GM12878 (cell line): Measurements from ENCODE around the gene MAPK8IP1. TPM values are rescaled to one million over a fixed set of nuclear protein-coding genes. Genes with fewer than 3 reads are reported as not detected.

Source experiments
- ATAC-seq: fragments of 200-7000 bp; cut with Tn5 transposase; 3 replicates; pipeline ENCODE4 v1.9.1; 2020; ENCODE audit warnings: mild to moderate bottlenecking, moderate library complexity
- Bru-seq: library from RNA; stranded (reverse); fragments of 400-500 nt; gene quantifications from one replicate; lab custom pipeline; 2021; lab: Mats Ljungman, UMichigan
- BruChase-seq, 2 experiments: library from RNA; stranded (reverse); fragments of 400-500 nt; gene quantifications; one replicate each; lab custom pipeline; 2021; lab: Mats Ljungman, UMichigan
- BruUV-seq: library from RNA; stranded (reverse); fragments of 400-500 nt; replicated peaks from 2 replicates; lab custom pipeline; 2021; lab: Mats Ljungman, UMichigan
- CTCF ChIA-PET: fragments of 300-600 bp; sonication (Branson Sonifier 250); formaldehyde crosslinking; extraction: SDS; loops from one replicate; lab custom pipeline; 2021; ENCODE audit warnings: inconsistent platforms; lab: Yijun Ruan, JAX
- POLR2A ChIA-PET: fragments of 350-600 bp; formaldehyde crosslinking; extraction: SDS; loops from one replicate; lab custom pipeline; 2021; ENCODE audit warnings: inconsistent platforms; lab: Charles Lee
- RAD21 ChIA-PET: fragments of 300-600 bp; sonication (Branson Sonifier 250); formaldehyde crosslinking; loops from one replicate; lab custom pipeline; 2023; ENCODE audit warnings: antibody characterized with exemption; ENCODE audit not compliant: unreplicated experiment; lab: Charles Lee
- SMC1A ChIA-PET: fragments of 300-600 bp; sonication (Branson Sonifier 250); formaldehyde crosslinking; loops from one replicate; lab custom pipeline; 2023; ENCODE audit not compliant: unreplicated experiment, uncharacterized antibody; lab: Charles Lee
- DNase-seq: peaks from one replicate; pipeline ENCODE4 v3.0.0-alpha.2; 2011; ENCODE audit warnings: low read depth, low spot score
- FAIRE-seq: peaks from 3 replicates; lab custom pipeline; 2011; peaks lifted over from hg19 to GRCh38; lab: Jason Lieb, UNC
- H2AFZ ChIP-seq: 2 replicates; pipeline ENCODE4 v1.6.0; 2011; ENCODE audit warnings: low read depth, low read length, control low read depth; ENCODE audit not compliant: control insufficient read depth
- H3K27ac ChIP-seq: 2 replicates; pipeline ENCODE4 v1.5.1; 2011; ENCODE audit warnings: control low read depth; ENCODE audit not compliant: control insufficient read depth, insufficient read depth
- H3K27me3 ChIP-seq, 2 experiments: replicated peaks in 1 of 2; 2 replicates each; pipeline versions ENCODE4 v1.6.0 to v1.6.1; 2011; ENCODE audit warnings: low read length in 1 of 2; ENCODE audit not compliant: control insufficient read depth in 2 of 2, insufficient read depth in 2 of 2
- H3K36me3 ChIP-seq, 2 experiments: 2 replicates each; pipeline ENCODE4 v1.5.1; 2011; ENCODE audit warnings: low read length in 1 of 2; ENCODE audit not compliant: control insufficient read depth in 2 of 2, insufficient read depth in 2 of 2
- H3K4me1 ChIP-seq: 2 replicates; pipeline ENCODE4 v1.6.1; 2011; ENCODE audit warnings: mild to moderate bottlenecking, low read length, moderate library complexity, mixed read lengths; ENCODE audit not compliant: control insufficient read depth, insufficient read depth
- H3K4me2 ChIP-seq: 2 replicates; pipeline ENCODE4 v1.6.0; 2011; ENCODE audit warnings: control low read depth; ENCODE audit not compliant: control insufficient read depth, insufficient read depth
- H3K4me3 ChIP-seq: fragments of 200-600 bp; sonication (generic); 2 replicates; pipeline ENCODE4 v1.5.1; 2016
- H3K79me2 ChIP-seq: 2 replicates; pipeline ENCODE4 v1.6.0; 2011; ENCODE audit warnings: low read length; ENCODE audit not compliant: control insufficient read depth, insufficient read depth
- H3K9ac ChIP-seq: 2 replicates; pipeline ENCODE4 v1.8.0; 2011; ENCODE audit warnings: low read length, control low read depth, mixed read lengths; ENCODE audit not compliant: control insufficient read depth, insufficient read depth
- H3K9me3 ChIP-seq: replicated peaks from 3 replicates; pipeline ENCODE4 v1.5.1; 2011; ENCODE audit warnings: mild to moderate bottlenecking, low read length; ENCODE audit not compliant: control insufficient read depth, insufficient read depth
- H4K20me1 ChIP-seq: 2 replicates; pipeline ENCODE4 v1.6.0; 2011; ENCODE audit not compliant: control insufficient read depth, insufficient read depth
- BHLHE40 ChIP-seq, 2 experiments: fragments of 450-650 bp in 1 of 2; IDR thresholded peaks; 2 replicates each; pipeline ENCODE4 v1.6.1; 2011 to 2017; ENCODE audit warnings: low read depth in 2 of 2, borderline replicate concordance in 1 of 2, improper control_type of control experiment in 1 of 2, low read length in 1 of 2, mild to moderate bottlenecking in 1 of 2
- HDGF ChIP-seq: fragments of 450-650 bp; IDR thresholded peaks from 2 replicates; pipeline ENCODE4 v1.6.1; 2016; ENCODE audit warnings: antibody characterized with exemption
- IKZF1 ChIP-seq: fragments of 450-650 bp; conservative IDR thresholded peaks from 2 replicates; pipeline ENCODE4 v1.6.1; 2017; ENCODE audit warnings: antibody characterized with exemption, mild to moderate bottlenecking
- IKZF2 ChIP-seq, 2 experiments: fragments of 450-650 bp; IDR thresholded peaks; 2 replicates each; pipeline ENCODE4 v1.6.1; 2017; ENCODE audit warnings: mild to moderate bottlenecking in 2 of 2, moderate library complexity in 2 of 2
- MEF2A ChIP-seq: IDR thresholded peaks from 2 replicates; pipeline ENCODE4 v1.6.1; 2011; ENCODE audit warnings: low read depth, mild to moderate bottlenecking, low read length, moderate library complexity; ENCODE audit not compliant: insufficient read depth
- NFIC ChIP-seq: IDR thresholded peaks from 2 replicates; pipeline ENCODE4 v1.6.1; 2012; ENCODE audit warnings: low read depth, mild to moderate bottlenecking, inconsistent platforms, low read length, moderate library complexity
- NRF1 ChIP-seq: conservative IDR thresholded peaks from 2 replicates; pipeline ENCODE4 v1.6.1; 2011; ENCODE audit warnings: mild to moderate bottlenecking, low read depth, low read length, improper control_type of control experiment
- PAX8 ChIP-seq: fragments of 450-650 bp; IDR thresholded peaks from 2 replicates; pipeline ENCODE4 v1.6.1; 2017; ENCODE audit warnings: mild to moderate bottlenecking, moderate library complexity
- PKNOX1 ChIP-seq: fragments of 450-650 bp; IDR thresholded peaks from 2 replicates; pipeline ENCODE4 v1.6.1; 2016; ENCODE audit warnings: mild to moderate bottlenecking
- TAF1 ChIP-seq: IDR thresholded peaks from 2 replicates; pipeline ENCODE4 v1.6.1; 2011; ENCODE audit warnings: mild to moderate bottlenecking, low read depth, low read length, borderline replicate concordance
- TARDBP ChIP-seq: IDR thresholded peaks from 2 replicates; pipeline ENCODE4 v1.6.1; 2016; ENCODE audit warnings: borderline replicate concordance
- TCF12 ChIP-seq: IDR thresholded peaks from 2 replicates; pipeline ENCODE4 v1.6.1; 2011; ENCODE audit warnings: low read depth, mild to moderate bottlenecking, low read length
- ZBTB4 ChIP-seq: fragments of 450-650 bp; formaldehyde crosslinking; IDR thresholded peaks from 2 replicates; pipeline ENCODE4 v1.4.0; 2022; ENCODE audit warnings: mild to moderate bottlenecking, moderate library complexity
- ZSCAN29 ChIP-seq: fragments of 450-650 bp; IDR thresholded peaks from 2 replicates; pipeline ENCODE4 v1.6.1; 2017; ENCODE audit warnings: mild to moderate bottlenecking, moderate library complexity
- WGBS: methylation state at CpG from one replicate; pipeline ENCODE4 v1.1.6; 2016; ENCODE audit warnings: low lambda C conversion rate; ENCODE audit not compliant: insufficient replicate concordance, insufficient coverage; ENCODE audit errors: missing lambda C conversion rate; 5-methylcytosine and 5-hydroxymethylcytosine counted together
- in situ Hi-C: fragments of 300-500 bp; cut with MboI; formaldehyde crosslinking; loops from 9 replicates; pipeline ENCODE4 v1.14.3; 2018; ENCODE audit warnings: mixed read lengths
- intact Hi-C: fragments of 100-400 bp; cut with micrococcal nuclease; formaldehyde crosslinking; loops from one replicate; pipeline ENCODE4 v1.14.2; 2022; ENCODE audit not compliant: unreplicated experiment
- long read RNA-seq, 2 experiments: library from polyadenylated mRNA; unstranded; transcript quantifications; one replicate each; pipeline ENCODE4 v2.0.0, GENCODE V29; 2019 to 2020
- polyA minus RNA-seq, 3 experiments: library from RNA; depleted of rRNA, polyadenylated mRNA; stranded (reverse); fragments of >200 nt; gene quantifications; 2 replicates each; pipeline ENCODE4 v1.2.3, GENCODE V29; 2011
- polyA plus RNA-seq, 11 experiments: library from polyadenylated mRNA; depleted of rRNA in 4 of 11; unstranded in 6 of 11; stranded (reverse) in 5 of 11; fragments of >200 nt; fragmentation: Nextera tagmentation in 4 of 11; fragmentation: Illumina TruSeq in 1 of 11; extraction: Ambion mirVana in 4 of 11; extraction: Trizol in 1 of 11; gene quantifications; 1 replicate in 1 of 11; 2 replicates in 10 of 11; pipeline versions ENCODE4 v1.2.1 to v1.2.3, GENCODE V29; 2011 to 2016; ENCODE audit warnings: inconsistent platforms in 2 of 11, missing spikeins in 2 of 11, low read depth in 1 of 11
- total RNA-seq, 4 experiments: library from RNA; depleted of rRNA in 3 of 4; stranded (reverse); fragments of >200 nt in 3 of 4; fragmentation: Illumina TruSeq in 1 of 4; extraction: Trizol in 1 of 4; gene quantifications; 2 replicates each; pipeline versions ENCODE4 v1.2.1 to v1.2.3, GENCODE V29; 2013 to 2021

Gene MAPK8IP1
- 0.90 and 1.7 TPM in 2 replicates for total RNA-seq (2013; cell fraction: nucleolus; rRNA removed)
- total RNA-seq (2014; rRNA removed) (0.16 and 0.17 TPM in 2 replicates), total RNA-seq (2014; rRNA removed; fragmentation: Illumina TruSeq; extraction: Trizol) (0.09 TPM in 1 of 2 replicates, not detected in the other), total RNA-seq (2021) (0.44 and 0.48 TPM in 2 replicates), polyA plus RNA-seq (2011; rRNA removed) (0.06 and 0.14 TPM in 2 replicates), polyA plus RNA-seq (2014; fragmentation: Illumina TruSeq; extraction: Trizol) (0.04 TPM in 1 of 2 replicates, not detected in the other), polyA plus RNA-seq (2014; fragmentation: Nextera tagmentation; extraction: Ambion mirVana) (not detected), polyA plus RNA-seq (2014; rRNA removed) (0.27 and 0.31 TPM in 2 replicates), polyA plus RNA-seq (2016; fragmentation: Nextera tagmentation; extraction: Ambion mirVana) (under 1 TPM; 0.04 to 0.07 TPM), polyA minus RNA-seq (2011; rRNA and poly(A)+ RNA removed) (0.21 TPM in 1 of 2 replicates, not detected in the other), Bru-seq, nascent RNA (percentile 33 among the genes with signal in this experiment), BruChase-seq, experiment 1, labeled RNA remaining after a 6-hour chase (percentile 51 among the genes with signal in this experiment), BruChase-seq, experiment 2, labeled RNA remaining after a 2-hour chase (percentile 47 among the genes with signal in this experiment)
- 0.14 TPM for polyA plus RNA-seq (2011; ENCODE audit: low read depth)
- 0.18 and 0.40 TPM in 2 replicates for polyA plus RNA-seq (2011; cell fraction: cytosol; rRNA removed)
- 1.3 and 1.5 TPM in 2 replicates for polyA plus RNA-seq (2011; cell fraction: nucleus; rRNA removed)
- 0.21 and 0.39 TPM in 2 replicates for polyA plus RNA-seq (2012)
- polyA minus RNA-seq (2011; cell fraction: cytosol; rRNA and poly(A)+ RNA removed) = not detected in 2 replicates
- polyA minus RNA-seq (2011; cell fraction: nucleus; rRNA and poly(A)+ RNA removed) = 0.12 and 0.29 TPM in 2 replicates
- long read RNA-seq, experiment 1 = 0 reads
- long read RNA-seq, experiment 2 = 0 reads

- Histone ChIP-seq H4K20me1 (peaks cover 3% of the 10 kb centered on the region; the same call in 1 of the 2 replicates), H3K4me2 (peak within 1 kb of the TSS; percentile 89), H3K4me1 (no peaks in the 10 kb centered on the region), H3K36me3 (no peaks in the 10 kb centered on the region), H3K9ac (no peak within 1 kb of the TSS), H3K27ac (no peak within 1 kb of the TSS), H3K9me3 (no peaks in the 10 kb centered on the region), H3K4me3 (peak within 1 kb of the TSS; percentile 61; the same call in 1 of the 2 replicates), H2AFZ (no peak within 1 kb of the TSS), H3K79me2 (no peaks in the 10 kb centered on the region), H3K27me3 (no peaks in the 10 kb centered on the region)
- DNase-seq = no peak
- CTCF ChIA-PET = interaction anchor here (1.2 kb wide), 1 partner anchor 12 kb away, joined by 3 read pairs; no protein-coding TSS in a partner anchor
- intact Hi-C loops (no loop called here), in situ Hi-C loops (no loop called here)
- RAD21 ChIA-PET = no interaction called here
- BruUV-seq = no TSS peak
- POLR2A ChIA-PET = no interaction called here
- FAIRE-seq = no peak
- ATAC-seq = peak; percentile 79
- WGBS = 7% methylated on average over 31 of the region's 73 CpGs
- SMC1A ChIA-PET = no interaction called here
- TF ChIP-seq IKZF1 (peak; percentile 43; the same call in 1 of the 2 replicates), IKZF2 (IDR thresholded peaks at IDR 0.05) (no peak), NFIC (no peak), TAF1 (no peak), TARDBP (no peak), BHLHE40 (IDR thresholded peaks at IDR 0.05; ENCODE audit: borderline replicate concordance in 1 of 2, low read depth in 2 of 2, low read length in 1 of 2) (peak in 1 of 2 experiments; percentile 11; a peak in 1 of 4 replicates), MEF2A (no peak), HDGF (no peak), NRF1 (no peak), PKNOX1 (no peak), TCF12 (0 out of 2 replicates have a peak, but pooled peaks have one; percentile 14), PAX8 (no peak), ZBTB4 (CRISPR knock-in tag) (no peak), ZSCAN29 (no peak)
Observed at GRCh38 chr11:45885274-45885920, at the start of gene MAPK8IP1. Gene MAPK8IP1 (plus strand): TSS chr11:45885651. CDS start chr11:45885821, 170 bp downstream.
